ENCODE measurements around the gene SFMBT1. TPM values are rescaled to one million over a fixed set of nuclear protein-coding genes. Genes with fewer than 3 reads are reported as not detected.

Gene SFMBT1
- total RNA-seq, 1 donor from 2014 or later: 9.1 TPM

- DNase-seq (ENCODE audit: extremely low spot score in 2 of 2): no peak
- H3K27me3 ChIP-seq: no peaks in the 10 kb centered on the region
- intact Hi-C loops (cut with DNase I): no loop called here
- no peak overlapping the region for H3K4me3 ChIP-seq
- H3K27ac ChIP-seq: no peak overlapping the region
- H3K4me1 ChIP-seq: no peaks in the 10 kb centered on the region
- no peak for TF ChIP-seq POLR2AphosphoS5 (IDR thresholded peaks at IDR 0.05; ENCODE audit: insufficient read depth in 1 of 2, low read depth in 1 of 2)
- H3K36me3 ChIP-seq: no peaks in the 10 kb centered on the region
- no peaks in the 10 kb centered on the region for H3K9me3 ChIP-seq
Observed at GRCh38 chr3:53022647-53023046, 23.2 kb downstream of the SFMBT1 start.

GRCh38 chr3:53016236-53016635 lies 29.6 kb downstream of the SFMBT1 start:
- no peak for DNase-seq (ENCODE audit: extremely low spot score in 2 of 2)
- no peak overlapping the region for H3K27ac ChIP-seq
- intact Hi-C loops (cut with DNase I): no loop called here

GRCh38 chr3:53011324-53011723 lies 34.5 kb downstream of the SFMBT1 start:
- H3K4me3 ChIP-seq: no peak overlapping the region
- TF ChIP-seq POLR2A (IDR thresholded peaks at IDR 0.05) (no peak), POLR2AphosphoS5 (IDR thresholded peaks at IDR 0.05; ENCODE audit: insufficient read depth in 1 of 2, low read depth in 1 of 2) (no peak)
- TF ChIP-seq, protein P1, sequence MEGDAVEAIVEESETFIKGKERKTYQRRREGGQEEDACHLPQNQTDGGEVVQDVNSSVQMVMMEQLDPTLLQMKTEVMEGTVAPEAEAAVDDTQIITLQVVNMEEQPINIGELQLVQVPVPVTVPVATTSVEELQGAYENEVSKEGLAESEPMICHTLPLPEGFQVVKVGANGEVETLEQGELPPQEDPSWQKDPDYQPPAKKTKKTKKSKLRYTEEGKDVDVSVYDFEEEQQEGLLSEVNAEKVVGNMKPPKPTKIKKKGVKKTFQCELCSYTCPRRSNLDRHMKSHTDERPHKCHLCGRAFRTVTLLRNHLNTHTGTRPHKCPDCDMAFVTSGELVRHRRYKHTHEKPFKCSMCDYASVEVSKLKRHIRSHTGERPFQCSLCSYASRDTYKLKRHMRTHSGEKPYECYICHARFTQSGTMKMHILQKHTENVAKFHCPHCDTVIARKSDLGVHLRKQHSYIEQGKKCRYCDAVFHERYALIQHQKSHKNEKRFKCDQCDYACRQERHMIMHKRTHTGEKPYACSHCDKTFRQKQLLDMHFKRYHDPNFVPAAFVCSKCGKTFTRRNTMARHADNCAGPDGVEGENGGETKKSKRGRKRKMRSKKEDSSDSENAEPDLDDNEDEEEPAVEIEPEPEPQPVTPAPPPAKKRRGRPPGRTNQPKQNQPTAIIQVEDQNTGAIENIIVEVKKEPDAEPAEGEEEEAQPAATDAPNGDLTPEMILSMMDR (IDR thresholded peaks at IDR 0.05): no peak
- H3K9me3 ChIP-seq: no peaks in the 10 kb centered on the region
- no peaks in the 10 kb centered on the region for H3K36me3 ChIP-seq
- H3K4me1 ChIP-seq: no peaks in the 10 kb centered on the region
- intact Hi-C loops (cut with DNase I): no loop called here
- no peak for DNase-seq (ENCODE audit: extremely low spot score in 2 of 2)
- H3K27me3 ChIP-seq: no peaks in the 10 kb centered on the region
- no peak overlapping the region for H3K27ac ChIP-seq

More at GRCh38 chr3:53016236-53016635, 29.6 kb downstream of the SFMBT1 start:
- Histone ChIP-seq H3K4me1 (no peaks in the 10 kb centered on the region), H3K9me3 (no peaks in the 10 kb centered on the region), H3K4me3 (no peak overlapping the region), H3K27me3 (no peaks in the 10 kb centered on the region), H3K36me3 (no peaks in the 10 kb centered on the region)
- no peak for TF ChIP-seq POLR2A (IDR thresholded peaks at IDR 0.05)
- TF ChIP-seq, protein P1 (IDR thresholded peaks at IDR 0.05): no peak
- no peak for TF ChIP-seq POLR2AphosphoS5 (IDR thresholded peaks at IDR 0.05; ENCODE audit: insufficient read depth in 1 of 2, low read depth in 1 of 2)

- TF ChIP-seq POLR2AphosphoS5 (IDR thresholded peaks at IDR 0.05; ENCODE audit: insufficient read depth in 1 of 2, low read depth in 1 of 2) (no peak), POLR2A (IDR thresholded peaks at IDR 0.05) (no peak)
- TF ChIP-seq, protein P1 (IDR thresholded peaks at IDR 0.05): no peak
- H3K4me3 ChIP-seq: no peak overlapping the region
- no peak for DNase-seq (ENCODE audit: extremely low spot score in 2 of 2)
- H3K4me1 ChIP-seq: no peaks in the 10 kb centered on the region
- H3K27me3 ChIP-seq: no peaks in the 10 kb centered on the region
- intact Hi-C loops (cut with DNase I): no loop called here
- no peaks in the 10 kb centered on the region for H3K36me3 ChIP-seq
- H3K9me3 ChIP-seq: no peaks in the 10 kb centered on the region
- H3K27ac ChIP-seq: no peak overlapping the region
Observed at GRCh38 chr3:53009826-53010539, 35.9 kb downstream of the SFMBT1 start.

- DNase-seq (ENCODE audit: extremely low spot score in 2 of 2): no peak
- Histone ChIP-seq H3K4me3 (no peak overlapping the region), H3K27ac (no peak overlapping the region), H3K9me3 (no peaks in the 10 kb centered on the region), H3K36me3 (no peaks in the 10 kb centered on the region), H3K4me1 (no peaks in the 10 kb centered on the region), H3K27me3 (no peaks in the 10 kb centered on the region)
- no peak for TF ChIP-seq POLR2AphosphoS5 (IDR thresholded peaks at IDR 0.05; ENCODE audit: insufficient read depth in 1 of 2, low read depth in 1 of 2)
- no peak for TF ChIP-seq POLR2A (IDR thresholded peaks at IDR 0.05)
- TF ChIP-seq, protein P1 (IDR thresholded peaks at IDR 0.05): no peak
- intact Hi-C loops (cut with DNase I): no loop called here
Observed at GRCh38 chr3:53008932-53009331, 36.9 kb downstream of the SFMBT1 start.
